ENCODE data around the gene ADARB2.
"Not testable (repeated sequence)": the region's sequence is repeated elsewhere in the genome, so short reads cannot be mapped to it uniquely, and the experiment has no call there.

ADARB2 gene

DNA sequence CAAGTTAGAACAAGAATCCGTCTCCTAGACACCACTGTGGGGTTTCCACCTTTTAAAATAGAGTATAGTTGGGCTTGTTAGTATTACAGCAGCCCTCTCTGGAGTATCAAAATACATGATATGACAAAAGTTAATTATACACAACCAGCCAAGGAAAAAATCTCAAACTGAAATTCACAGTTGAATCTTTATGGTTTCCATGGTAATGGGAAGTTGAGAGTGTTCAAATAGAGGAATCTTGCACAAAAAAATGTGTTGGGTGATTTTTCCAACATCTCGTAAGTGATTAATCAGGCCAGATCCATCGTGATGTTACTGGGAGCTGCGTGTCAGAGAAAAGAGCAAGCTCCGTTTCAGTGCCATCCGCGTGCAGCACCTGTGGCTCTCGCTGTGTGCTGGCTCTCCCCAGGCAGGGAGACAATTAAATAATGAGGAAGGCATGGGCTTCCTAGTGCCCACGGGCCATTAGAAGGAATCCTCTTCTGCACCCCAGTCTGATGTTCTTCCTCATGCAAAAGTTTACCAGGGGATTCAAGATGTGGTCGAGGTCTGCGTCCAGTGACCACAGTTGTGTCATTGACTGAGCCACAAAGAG is 41.1 kb upstream of the ADARB2 start:
- TF ChIP-seq, protein P1, sequence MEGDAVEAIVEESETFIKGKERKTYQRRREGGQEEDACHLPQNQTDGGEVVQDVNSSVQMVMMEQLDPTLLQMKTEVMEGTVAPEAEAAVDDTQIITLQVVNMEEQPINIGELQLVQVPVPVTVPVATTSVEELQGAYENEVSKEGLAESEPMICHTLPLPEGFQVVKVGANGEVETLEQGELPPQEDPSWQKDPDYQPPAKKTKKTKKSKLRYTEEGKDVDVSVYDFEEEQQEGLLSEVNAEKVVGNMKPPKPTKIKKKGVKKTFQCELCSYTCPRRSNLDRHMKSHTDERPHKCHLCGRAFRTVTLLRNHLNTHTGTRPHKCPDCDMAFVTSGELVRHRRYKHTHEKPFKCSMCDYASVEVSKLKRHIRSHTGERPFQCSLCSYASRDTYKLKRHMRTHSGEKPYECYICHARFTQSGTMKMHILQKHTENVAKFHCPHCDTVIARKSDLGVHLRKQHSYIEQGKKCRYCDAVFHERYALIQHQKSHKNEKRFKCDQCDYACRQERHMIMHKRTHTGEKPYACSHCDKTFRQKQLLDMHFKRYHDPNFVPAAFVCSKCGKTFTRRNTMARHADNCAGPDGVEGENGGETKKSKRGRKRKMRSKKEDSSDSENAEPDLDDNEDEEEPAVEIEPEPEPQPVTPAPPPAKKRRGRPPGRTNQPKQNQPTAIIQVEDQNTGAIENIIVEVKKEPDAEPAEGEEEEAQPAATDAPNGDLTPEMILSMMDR (IDR thresholded peaks at IDR 0.05; ENCODE audit: poor library complexity, severe bottlenecking): no peak
- ATAC-seq (ENCODE audit: low read depth) (no peak), DNase-seq (ENCODE audit: low spot score) (no peak)
- H3K36me3 ChIP-seq (ENCODE audit: low read depth): no peaks in the 10 kb centered on the region
- no peak overlapping the region for H3K4me3 ChIP-seq (ENCODE audit: severe bottlenecking)
- no peaks in the 10 kb centered on the region for H3K4me1 ChIP-seq (ENCODE audit: insufficient read depth, poor library complexity, severe bottlenecking)
- H3K27me3 ChIP-seq (ENCODE audit: insufficient read depth, poor library complexity, severe bottlenecking): no peaks in the 10 kb centered on the region
- no peaks in the 10 kb centered on the region for H3K9me3 ChIP-seq (ENCODE audit: severe bottlenecking)
- H3K27ac ChIP-seq (ENCODE audit: poor library complexity, severe bottlenecking): no peak overlapping the region

DNA sequence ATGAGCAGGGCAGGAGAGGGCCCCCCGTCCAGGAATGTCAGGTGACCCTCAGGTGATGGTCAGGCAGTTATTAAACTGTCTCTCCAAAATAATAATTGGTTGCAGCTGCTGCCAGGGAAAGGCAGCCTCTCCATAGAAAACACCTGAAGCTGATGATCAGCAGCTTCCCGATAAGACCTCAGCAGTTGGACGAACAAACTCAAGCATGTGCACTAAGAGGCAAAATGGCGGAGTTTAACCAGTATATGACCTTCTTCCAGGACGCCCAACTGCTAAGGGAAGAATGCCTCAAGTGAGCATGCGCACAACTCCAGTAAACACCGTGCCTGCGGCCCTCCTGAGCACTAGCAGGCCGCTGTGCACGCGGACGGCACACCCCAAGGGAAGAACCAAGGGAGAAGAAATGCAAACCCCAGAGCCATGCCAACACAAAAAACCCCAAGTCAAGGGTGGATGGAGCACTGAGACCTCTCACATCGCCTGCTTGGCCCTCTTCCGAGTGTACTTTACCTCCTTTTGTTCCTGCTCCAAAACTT is 38.9 kb upstream of the ADARB2 start:
- ATAC-seq (ENCODE audit: low read depth): no peak
- Histone ChIP-seq H3K4me1 (ENCODE audit: insufficient read depth, poor library complexity, severe bottlenecking) (no peaks in the 10 kb centered on the region), H3K4me3 (ENCODE audit: severe bottlenecking) (no peak overlapping the region), H3K9me3 (ENCODE audit: severe bottlenecking) (no peaks in the 10 kb centered on the region), H3K27ac (ENCODE audit: poor library complexity, severe bottlenecking) (no peak overlapping the region), H3K27me3 (ENCODE audit: insufficient read depth, poor library complexity, severe bottlenecking) (no peaks in the 10 kb centered on the region), H3K36me3 (ENCODE audit: low read depth) (no peaks in the 10 kb centered on the region)
- TF ChIP-seq, protein P1 (IDR thresholded peaks at IDR 0.05; ENCODE audit: poor library complexity, severe bottlenecking): no peak
- no peak for DNase-seq (ENCODE audit: low spot score)

- H3K36me3 ChIP-seq (ENCODE audit: low read depth): no peaks in the 10 kb centered on the region
- no peaks in the 10 kb centered on the region for H3K9me3 ChIP-seq (ENCODE audit: severe bottlenecking)
- H3K4me1 ChIP-seq (ENCODE audit: insufficient read depth, poor library complexity, severe bottlenecking): no peaks in the 10 kb centered on the region
- H3K27ac ChIP-seq (ENCODE audit: poor library complexity, severe bottlenecking): no peak overlapping the region
- TF ChIP-seq, protein P1 (IDR thresholded peaks at IDR 0.05; ENCODE audit: poor library complexity, severe bottlenecking): no peak
- no peak overlapping the region for H3K4me3 ChIP-seq (ENCODE audit: severe bottlenecking)
- DNase-seq (ENCODE audit: low spot score) (no peak), ATAC-seq (ENCODE audit: low read depth) (no peak)
- H3K27me3 ChIP-seq (ENCODE audit: insufficient read depth, poor library complexity, severe bottlenecking): no peaks in the 10 kb centered on the region
These were observed 37.5 kb upstream of the ADARB2 start for GRCh38 chr10:1774796-1775195.

DNA sequence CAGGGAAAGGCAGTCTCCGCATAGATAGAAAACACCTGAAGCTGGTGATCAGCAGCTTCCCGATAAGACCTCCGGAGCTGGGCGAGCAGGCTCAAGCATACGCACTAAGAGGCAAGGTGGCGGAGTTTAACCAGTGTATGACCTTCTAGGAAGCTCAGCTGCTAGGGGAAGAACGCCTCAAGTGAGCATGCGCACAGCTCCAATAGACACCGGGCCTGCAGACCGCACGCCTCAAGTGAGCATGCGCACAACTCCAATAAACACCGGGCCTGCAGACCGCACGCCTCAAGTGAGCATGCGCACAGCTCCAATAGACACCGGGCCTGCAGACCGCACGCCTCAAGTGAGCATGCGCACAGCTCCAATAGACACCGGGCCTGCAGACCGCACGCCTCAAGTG is 35.9 kb upstream of the ADARB2 start:
- not testable (repeated sequence) for DNase-seq (ENCODE audit: low spot score)

GRCh38 chr10:1766049-1766448 is 28.7 kb upstream of the ADARB2 start:
- H3K27me3 ChIP-seq (ENCODE audit: insufficient read depth, poor library complexity, severe bottlenecking): no peaks in the 10 kb centered on the region
- H3K36me3 ChIP-seq (ENCODE audit: low read depth): no peaks in the 10 kb centered on the region
- no peaks in the 10 kb centered on the region for H3K4me1 ChIP-seq (ENCODE audit: insufficient read depth, poor library complexity, severe bottlenecking)
- TF ChIP-seq, protein P1 (IDR thresholded peaks at IDR 0.05; ENCODE audit: poor library complexity, severe bottlenecking): no peak
- ATAC-seq (ENCODE audit: low read depth) (no peak), DNase-seq (ENCODE audit: low spot score) (no peak)
- H3K9me3 ChIP-seq (ENCODE audit: severe bottlenecking): no peaks in the 10 kb centered on the region
- no peak overlapping the region for H3K4me3 ChIP-seq (ENCODE audit: severe bottlenecking)
- no peak overlapping the region for H3K27ac ChIP-seq (ENCODE audit: poor library complexity, severe bottlenecking)

More for the DNA sequence above, 35.9 kb upstream of the ADARB2 start:
- not testable (repeated sequence) for H3K36me3 ChIP-seq (ENCODE audit: low read depth); H3K4me3 ChIP-seq (ENCODE audit: severe bottlenecking); H3K4me1 ChIP-seq (ENCODE audit: insufficient read depth, poor library complexity, severe bottlenecking); ATAC-seq (ENCODE audit: low read depth); H3K27me3 ChIP-seq (ENCODE audit: insufficient read depth, poor library complexity, severe bottlenecking); H3K9me3 ChIP-seq (ENCODE audit: severe bottlenecking); H3K27ac ChIP-seq (ENCODE audit: poor library complexity, severe bottlenecking)

Measured in RWPE2 (cell line).